Pancreas (tissue), 10 donors: Measurements from ENCODE around the gene USP34. TPM values are rescaled to one million over a fixed set of nuclear protein-coding genes. Genes with fewer than 3 reads are reported as not detected.

Experiments used
- ATAC-seq, 4 donors: fragments of 200-7000 bp; cut with Tn5 transposase; one replicate each; pipeline versions ENCODE4 v1.8.0 to v1.9.1; 2020; ENCODE audit warnings: mild to moderate bottlenecking in 4 of 4, moderate library complexity in 4 of 4
- DNase-seq, 6 donors: peaks; one replicate each; pipeline ENCODE4 v3.0.0-alpha.2; 2020
- FAIRE-seq: peaks from 2 replicates; lab custom pipeline; 2012; peaks lifted over from hg19 to GRCh38; lab: Jason Lieb, UNC
- H3K27ac ChIP-seq, 4 donors: fragments of 200-600 bp; sonication (generic); 1 replicate in 3 of 4; 2 replicates in 1 of 4; pipeline versions ENCODE4 v1.5.0 to v1.8.0; 2020
- H3K27me3 ChIP-seq, 4 donors: fragments of 200-600 bp; one replicate each; pipeline ENCODE4 v1.8.0; 2021
- H3K36me3 ChIP-seq, 3 donors: fragments of 200-600 bp; sonication (generic) in 1 of 3; one replicate each; pipeline versions ENCODE4 v1.5.0 to v1.8.0; 2020 to 2021
- H3K4me1 ChIP-seq, 3 donors: fragments of 200-600 bp; one replicate each; pipeline ENCODE4 v1.8.0; 2021
- H3K4me3 ChIP-seq, 4 donors: fragments of 200-600 bp; sonication (generic) in 2 of 4; one replicate each; pipeline versions ENCODE4 v1.5.0 to v1.8.0; 2020 to 2021
- H3K9me3 ChIP-seq, 4 donors: fragments of 200-600 bp; one replicate each; pipeline ENCODE4 v1.8.0; 2021
- WGBS, 2 donors: extraction: QIAGEN DNeasy Blood & Tissue Kit; methylation state at CpG; one replicate each; pipeline ENCODE4 v1.1.7; 2013; 5-methylcytosine and 5-hydroxymethylcytosine counted together
- intact Hi-C, 3 donors: fragments of 100-400 bp; cut with DNase I; formaldehyde crosslinking; loops; one replicate each; pipeline versions ENCODE4 v1.11.1 to v1.14.2; 2022
- polyA plus RNA-seq, 2 donors: library from polyadenylated mRNA; stranded (reverse); fragments of 200-250 nt; gene quantifications; one replicate each; pipeline ENCODE4 v1.2.3, GENCODE V29; 2013
- total RNA-seq, 6 donors: library from RNA; stranded (reverse); fragmentation: NEBNext Ultra II Directional in 4 of 6; extraction: Animal tissue kit (Norgen Biotek cat#: 25700) in 4 of 6; gene quantifications; one replicate each; pipeline versions ENCODE4 v1.2.1 to v1.2.4, GENCODE V29; 2021 to 2023
- TF ChIP-seq, protein P1 (sequence below), 4 donors: fragments of 200-600 bp; sonication (generic) in 3 of 4; IDR thresholded peaks; one replicate each; pipeline versions ENCODE4 v1.5.0 to v1.8.0; 2021; ENCODE audit warnings: antibody characterized with exemption in 4 of 4
- donor health status: healthy with polysubstance abuse.
- donor health status: DM: no; HTN: no; CAD: no; lungs with moderate emphysema.
- donor health status: DM: no; HTN: no; CAD: no.
- donor health status: control.
- donor health status: control.
- donor health status: Bipolar disorder and iron deficiency.
- donor health status: DM: yes; HTN: yes; CAD: no.
- donor health status: DM: no; HTN: no; CAD: no.
- donor health status: DM: no; HTN: no; CAD: no.
- donor health status: DM: yes; HTN: yes; CAD: no.

USP34 gene
- total and polyA plus RNA-seq, 8 donors: 30.0 to 58.9 (median 45.1) TPM

DNA sequence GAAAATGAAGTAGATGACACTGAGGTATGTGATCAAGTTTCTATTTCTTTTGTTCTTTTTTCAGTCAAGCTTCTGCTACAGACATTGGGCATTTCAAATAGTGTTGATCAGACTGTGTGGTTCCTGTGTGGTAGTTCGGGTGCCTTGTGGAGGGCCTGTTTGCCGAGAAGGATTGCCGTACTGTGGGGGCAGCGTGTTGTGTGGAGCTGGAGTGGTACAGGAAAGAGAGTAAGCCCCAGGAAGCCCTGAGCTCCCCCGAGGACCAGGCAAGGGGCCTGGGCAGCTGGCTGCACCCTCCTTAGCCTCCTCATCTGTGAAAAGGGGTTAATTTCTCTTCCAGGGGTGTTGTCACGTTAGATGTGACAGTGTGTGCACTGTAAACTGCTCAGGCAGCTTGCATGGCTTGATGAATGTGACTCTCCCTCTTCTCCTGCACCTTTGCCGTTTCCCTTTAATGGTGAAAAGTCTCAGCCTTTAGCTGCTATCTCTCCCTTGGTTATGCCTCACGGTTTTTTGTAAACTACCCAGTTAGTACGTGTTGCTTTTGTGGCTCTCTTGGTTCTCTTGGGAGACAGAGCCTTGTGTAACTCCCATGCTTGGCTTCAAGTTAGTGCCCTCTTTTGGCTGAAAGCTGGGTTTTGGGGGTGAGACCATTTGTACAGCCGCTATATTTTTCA is 289.4 kb downstream of the USP34 start:
- ATAC-seq (no peak), FAIRE-seq (no peak), DNase-seq (no peak)
- peaks cover 5 to 52% (median 33%) of the 10 kb centered on the region in 3 donors for H3K36me3 ChIP-seq
- 55 to 60% methylated on average over 10 of the region's 10 CpGs for WGBS, 2 donors
- H3K27me3 ChIP-seq: no peaks in the 10 kb centered on the region
- no peak overlapping the region for H3K27ac ChIP-seq
- peaks cover 24 to 25% (median 25%) of the 10 kb centered on the region in 3 donors for H3K4me1 ChIP-seq
- intact Hi-C loops: no loop called here
- TF ChIP-seq, protein P1, sequence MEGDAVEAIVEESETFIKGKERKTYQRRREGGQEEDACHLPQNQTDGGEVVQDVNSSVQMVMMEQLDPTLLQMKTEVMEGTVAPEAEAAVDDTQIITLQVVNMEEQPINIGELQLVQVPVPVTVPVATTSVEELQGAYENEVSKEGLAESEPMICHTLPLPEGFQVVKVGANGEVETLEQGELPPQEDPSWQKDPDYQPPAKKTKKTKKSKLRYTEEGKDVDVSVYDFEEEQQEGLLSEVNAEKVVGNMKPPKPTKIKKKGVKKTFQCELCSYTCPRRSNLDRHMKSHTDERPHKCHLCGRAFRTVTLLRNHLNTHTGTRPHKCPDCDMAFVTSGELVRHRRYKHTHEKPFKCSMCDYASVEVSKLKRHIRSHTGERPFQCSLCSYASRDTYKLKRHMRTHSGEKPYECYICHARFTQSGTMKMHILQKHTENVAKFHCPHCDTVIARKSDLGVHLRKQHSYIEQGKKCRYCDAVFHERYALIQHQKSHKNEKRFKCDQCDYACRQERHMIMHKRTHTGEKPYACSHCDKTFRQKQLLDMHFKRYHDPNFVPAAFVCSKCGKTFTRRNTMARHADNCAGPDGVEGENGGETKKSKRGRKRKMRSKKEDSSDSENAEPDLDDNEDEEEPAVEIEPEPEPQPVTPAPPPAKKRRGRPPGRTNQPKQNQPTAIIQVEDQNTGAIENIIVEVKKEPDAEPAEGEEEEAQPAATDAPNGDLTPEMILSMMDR (IDR thresholded peaks at IDR 0.05): no peak
- H3K9me3 ChIP-seq: no peaks in the 10 kb centered on the region
- H3K4me3 ChIP-seq: peak overlapping the region in 1 of 4 donors; percentile 7

DNA sequence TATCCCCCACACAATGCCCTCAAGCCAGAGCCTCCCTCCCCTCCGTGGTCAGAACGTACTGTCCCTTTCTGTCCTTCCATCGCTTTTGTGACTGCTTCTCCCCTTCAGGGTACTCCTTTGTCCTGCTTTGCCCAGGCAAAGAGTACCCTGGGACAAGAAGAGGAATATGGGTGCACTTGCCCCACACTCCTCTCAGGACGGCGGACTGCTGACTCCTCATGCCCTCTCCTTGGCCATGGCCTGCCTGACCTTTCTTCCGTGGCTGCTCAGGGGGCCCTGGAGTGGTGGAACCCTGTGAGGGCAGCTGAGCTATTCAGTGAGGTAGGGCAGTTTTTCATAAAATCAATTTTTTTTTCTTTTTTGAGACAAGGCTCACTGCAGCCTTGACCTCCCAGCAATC is 290.2 kb downstream of the USP34 start:
- H3K4me1 ChIP-seq: peaks cover 24 to 29% (median 25%) of the 10 kb centered on the region in 3 donors
- DNase-seq: no peak
- H3K4me3 ChIP-seq: no peak overlapping the region
- H3K36me3 ChIP-seq: peaks cover 5 to 44% (median 26%) of the 10 kb centered on the region in 3 donors
- H3K9me3 ChIP-seq: no peaks in the 10 kb centered on the region
- WGBS, 2 donors: 71 to 79% methylated on average over 6 of the region's 6 CpGs
- peak overlapping the region in 2 of 4 donors; percentile 6 to 35 for H3K27ac ChIP-seq
- ATAC-seq: no peak
- FAIRE-seq: no peak
- intact Hi-C loops: no loop called here
- no peaks in the 10 kb centered on the region for H3K27me3 ChIP-seq
- TF ChIP-seq, protein P1 (IDR thresholded peaks at IDR 0.05): no peak

DNA sequence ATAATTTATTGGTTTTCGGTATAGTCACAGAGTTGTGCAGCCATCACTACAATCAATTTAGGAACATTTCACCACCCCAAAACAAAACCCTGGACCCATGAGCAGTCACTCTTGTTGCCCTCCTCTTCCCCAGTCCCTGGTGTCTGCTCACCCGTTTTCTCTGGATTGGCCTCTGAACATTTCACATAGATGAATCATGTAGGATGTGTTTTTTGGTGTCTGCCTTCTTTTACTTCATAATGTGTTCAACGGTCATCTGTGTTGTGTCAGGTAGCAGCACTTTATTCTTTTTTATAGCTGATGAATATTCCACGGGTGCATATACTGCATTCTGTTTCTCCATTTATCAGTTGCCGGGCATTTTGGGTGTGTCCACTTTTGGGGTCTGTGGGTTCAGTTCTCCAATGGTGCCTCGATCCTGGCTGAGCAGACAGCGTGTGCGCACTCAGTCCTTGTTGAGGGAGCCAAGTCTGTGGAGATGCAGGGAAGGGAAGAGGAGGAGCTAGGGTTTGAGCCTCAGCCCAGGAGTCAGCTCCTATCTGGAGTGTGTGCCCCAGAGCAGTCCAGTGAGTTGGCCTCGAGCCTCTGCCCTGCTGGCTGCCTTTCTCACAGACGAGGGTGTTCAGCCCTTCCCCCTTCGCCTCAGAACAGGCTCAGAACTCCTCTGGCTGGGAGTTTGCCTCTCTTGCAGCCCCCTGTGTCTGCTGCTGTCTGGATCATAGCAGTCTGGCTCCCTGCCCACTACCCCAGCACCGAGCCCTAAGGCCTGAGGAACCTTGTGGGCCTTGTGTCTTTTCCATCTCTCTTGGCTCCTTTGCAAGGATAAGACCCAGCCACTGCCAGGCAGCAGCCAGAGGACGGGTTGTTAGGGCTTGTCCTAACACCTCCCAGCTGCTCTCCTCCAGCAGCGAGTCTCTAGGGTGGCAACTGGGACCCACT is 290.9 kb downstream of the USP34 start:
- H3K9me3 ChIP-seq: no peaks in the 10 kb centered on the region
- FAIRE-seq (no peak), DNase-seq (peak; percentile 67 to 87 (median 76)), ATAC-seq (peak; percentile 35 to 57 (median 45))
- H3K27me3 ChIP-seq: no peaks in the 10 kb centered on the region
- H3K4me1 ChIP-seq: peaks cover 24 to 29% (median 25%) of the 10 kb centered on the region in 3 donors
- TF ChIP-seq, protein P1 (IDR thresholded peaks at IDR 0.05): no peak
- peaks cover 5 to 36% (median 20%) of the 10 kb centered on the region in 3 donors for H3K36me3 ChIP-seq
- 35 to 38% methylated on average over 14 of the region's 14 CpGs for WGBS, 2 donors
- intact Hi-C loops: no loop called here
- peak overlapping the region in 2 of 4 donors; percentile 6 to 35 for H3K27ac ChIP-seq
- H3K4me3 ChIP-seq: peak overlapping the region in 1 of 4 donors; percentile 4

DNA sequence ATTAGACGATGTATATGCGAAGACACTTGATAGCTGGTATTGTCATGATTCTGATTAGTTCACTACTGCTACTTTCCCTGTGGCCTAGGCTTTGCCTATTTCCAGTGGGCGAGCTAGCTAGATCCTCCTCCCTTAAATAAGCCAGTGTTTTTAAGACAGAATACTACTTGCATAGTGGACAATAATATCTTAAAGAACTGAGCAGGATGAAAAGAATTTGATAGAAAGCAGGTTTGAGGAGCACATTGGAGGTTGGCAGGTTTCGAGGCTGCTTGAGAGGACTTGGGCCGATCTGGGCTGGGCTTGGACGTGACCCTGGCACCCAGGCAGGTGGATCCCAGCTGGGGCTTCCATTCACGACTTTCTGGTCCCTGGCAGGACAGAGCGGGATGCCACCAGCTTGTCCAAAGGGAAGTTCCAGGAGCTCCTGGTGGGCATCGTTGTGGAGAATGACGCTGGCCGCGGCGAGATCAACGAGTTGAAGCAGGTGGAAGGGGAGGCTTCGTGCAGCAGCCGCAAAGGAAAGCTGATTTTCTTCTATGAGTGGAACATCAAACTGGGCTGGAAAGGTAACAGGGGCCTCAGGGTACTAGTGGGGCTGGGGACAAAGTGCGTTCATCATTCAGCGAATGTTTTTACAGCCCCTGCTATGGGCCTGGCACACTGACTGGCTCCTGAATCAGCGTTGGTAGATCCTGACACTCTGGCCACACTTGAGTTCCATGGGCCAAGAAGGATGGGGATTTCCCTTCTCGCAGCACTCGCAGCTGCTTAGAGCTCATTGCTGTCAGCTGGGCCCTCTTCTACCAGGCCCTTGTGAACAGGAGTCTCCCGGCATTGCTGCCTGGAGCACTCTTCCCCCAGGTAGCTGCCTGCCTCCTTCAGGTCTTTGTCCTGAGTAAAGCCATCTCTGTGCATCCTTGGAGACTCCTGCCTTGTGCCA is 292.0 kb downstream of the USP34 start:
- DNase-seq (peak; percentile 18 to 67 (median 30)), ATAC-seq (peak in 1 of 4 donors; percentile 4), FAIRE-seq (no peak)
- Histone ChIP-seq H3K9me3 (no peaks in the 10 kb centered on the region), H3K4me1 (peaks cover 24 to 29% (median 25%) of the 10 kb centered on the region in 3 donors), H3K36me3 (peaks cover 5 to 25% (median 10%) of the 10 kb centered on the region in 3 donors), H3K4me3 (peak overlapping the region in 3 of 4 donors; percentile 67 to 94 (median 79)), H3K27me3 (no peaks in the 10 kb centered on the region), H3K27ac (peak overlapping the region in 2 of 4 donors; percentile 97 to 100)
- intact Hi-C loops: no loop called here
- TF ChIP-seq, protein P1 (IDR thresholded peaks at IDR 0.05): no peak
- WGBS, 2 donors: 74 to 82% methylated on average over 22 of the region's 22 CpGs
